ENCODE data around the gene ZNF438.
"Not testable (repeated sequence)": the region's sequence is repeated elsewhere in the genome, so short reads cannot be mapped to it uniquely, and the experiment has no call there.

Gene ZNF438

DNA sequence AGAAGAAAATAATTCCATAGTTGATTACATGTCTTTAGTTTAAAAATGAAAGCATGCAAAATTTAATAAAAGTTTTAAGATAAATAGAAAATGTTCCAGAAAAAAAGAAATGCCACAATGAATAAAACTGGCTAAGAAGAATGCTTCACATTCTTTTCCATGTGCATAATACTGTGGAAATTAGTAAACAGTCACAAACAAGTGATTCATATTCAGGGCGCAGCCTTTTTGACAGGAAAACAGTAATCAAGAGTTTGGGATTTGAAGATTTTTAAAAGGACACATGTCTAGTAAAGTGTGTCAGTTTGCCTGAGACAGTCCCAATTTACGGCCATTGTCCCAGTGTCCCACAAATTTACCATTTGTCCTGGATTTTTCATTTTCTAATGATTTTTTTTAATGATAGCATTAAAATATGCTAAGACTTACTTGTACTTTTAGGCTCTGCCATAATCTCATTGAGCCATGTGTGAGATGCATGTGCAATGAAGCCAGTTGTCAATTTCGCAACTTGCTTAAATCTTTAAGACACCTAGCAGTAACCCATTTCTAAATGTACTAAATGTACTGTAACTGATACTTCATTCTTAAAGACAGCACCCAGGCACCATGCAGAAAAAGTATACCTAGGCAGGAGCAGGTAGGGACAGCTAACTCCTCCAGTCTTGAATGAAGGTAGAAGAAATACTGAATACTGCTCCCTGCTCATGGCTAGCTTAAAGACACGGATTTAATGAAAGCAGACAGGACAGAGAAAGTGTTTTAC lies 46.9 kb downstream of the ZNF438 start:
- no peak for DNase-seq

DNA sequence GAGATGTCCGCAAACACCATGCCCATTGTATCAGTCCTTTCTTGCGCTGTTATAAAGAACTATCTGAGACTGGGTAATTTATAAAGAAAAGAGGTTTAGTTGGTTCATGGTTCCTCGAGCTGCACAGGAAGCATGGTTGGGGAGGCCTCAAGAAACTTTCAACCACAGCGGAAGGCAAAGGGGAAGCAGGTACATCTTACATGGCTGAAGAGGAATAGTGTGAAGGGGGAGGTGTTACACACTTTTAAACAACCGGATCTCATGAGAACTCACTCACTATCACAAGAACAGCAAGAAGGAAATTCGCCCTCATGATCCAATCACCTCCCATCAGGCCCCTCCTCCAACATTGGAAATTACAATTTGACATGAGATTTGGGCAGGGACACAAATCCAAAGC lies 48.5 kb downstream of the ZNF438 start:
- not testable (repeated sequence) for DNase-seq

DNA sequence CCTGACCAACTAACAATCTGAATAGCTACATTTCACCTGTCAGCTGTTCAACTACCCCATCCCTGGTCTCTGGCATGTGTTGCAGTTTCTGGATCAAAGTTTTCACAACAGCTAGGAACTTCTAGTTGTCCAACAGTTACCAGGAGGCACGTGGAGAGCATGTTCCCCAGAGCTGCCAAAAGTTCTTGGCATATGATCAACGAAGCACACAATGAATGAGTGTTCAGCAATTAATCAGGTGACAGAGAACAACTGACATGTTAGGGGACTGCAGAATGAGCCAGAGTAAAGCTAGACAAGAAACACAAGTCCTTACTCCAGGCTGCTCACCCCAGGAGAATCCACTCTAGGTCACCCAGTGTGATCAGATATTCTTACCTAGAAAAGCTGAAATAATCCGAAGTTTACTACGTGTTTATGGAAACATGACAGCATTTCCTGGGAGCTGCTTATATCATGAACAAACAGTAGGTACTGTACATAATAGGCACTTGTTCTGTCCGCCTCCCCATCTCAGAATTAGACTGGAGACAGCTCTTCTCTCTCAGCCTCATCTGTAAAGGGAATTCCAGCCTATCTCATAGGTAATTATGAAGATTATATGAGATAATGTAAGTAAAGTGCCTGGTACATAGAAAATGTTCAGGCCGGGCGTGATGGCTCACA lies 50.6 kb downstream of the ZNF438 start:
- DNase-seq, result no peak

- DNase-seq, result no peak
Observed at GRCh38 chr10:30979956-30980355, 51.7 kb downstream of the ZNF438 start.

GRCh38 chr10:30978843-30979242 lies 52.8 kb downstream of the ZNF438 start:
- no peak for DNase-seq

DNA sequence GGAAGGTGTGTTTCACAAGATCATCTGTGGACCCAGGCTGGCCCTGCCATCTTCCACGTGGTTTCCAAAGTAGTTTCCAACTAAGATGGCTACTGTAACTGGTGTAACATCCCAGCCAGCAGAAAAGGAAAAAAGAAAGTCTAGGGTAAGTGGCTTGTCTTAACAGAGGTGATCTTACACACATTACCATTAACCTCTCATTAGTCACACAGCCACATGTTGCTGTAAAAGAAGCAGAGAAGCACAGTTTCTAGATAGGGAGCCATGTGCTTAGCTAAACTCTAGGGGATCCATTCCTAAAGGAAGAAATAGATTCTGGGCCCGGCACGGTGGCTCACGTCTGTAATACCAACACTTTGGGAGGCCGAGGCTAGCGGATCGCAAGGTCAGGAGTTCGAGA lies 54.3 kb downstream of the ZNF438 start:
- DNase-seq, result no peak

GRCh38 chr10:30974773-30975415 lies 56.8 kb downstream of the ZNF438 start:
- DNase-seq, result no peak

- DNase-seq, result no peak
Observed at GRCh38 chr10:30974355-30974754, 57.3 kb downstream of the ZNF438 start.

- no peak for DNase-seq
Observed at GRCh38 chr10:30973737-30974136, 57.9 kb downstream of the ZNF438 start.

GRCh38 chr10:30970760-30971460 lies 60.8 kb downstream of the ZNF438 start:
- DNase-seq, result no peak

- DNase-seq, result no peak
Observed at GRCh38 chr10:30968711-30969110, 63.0 kb downstream of the ZNF438 start.

DNA sequence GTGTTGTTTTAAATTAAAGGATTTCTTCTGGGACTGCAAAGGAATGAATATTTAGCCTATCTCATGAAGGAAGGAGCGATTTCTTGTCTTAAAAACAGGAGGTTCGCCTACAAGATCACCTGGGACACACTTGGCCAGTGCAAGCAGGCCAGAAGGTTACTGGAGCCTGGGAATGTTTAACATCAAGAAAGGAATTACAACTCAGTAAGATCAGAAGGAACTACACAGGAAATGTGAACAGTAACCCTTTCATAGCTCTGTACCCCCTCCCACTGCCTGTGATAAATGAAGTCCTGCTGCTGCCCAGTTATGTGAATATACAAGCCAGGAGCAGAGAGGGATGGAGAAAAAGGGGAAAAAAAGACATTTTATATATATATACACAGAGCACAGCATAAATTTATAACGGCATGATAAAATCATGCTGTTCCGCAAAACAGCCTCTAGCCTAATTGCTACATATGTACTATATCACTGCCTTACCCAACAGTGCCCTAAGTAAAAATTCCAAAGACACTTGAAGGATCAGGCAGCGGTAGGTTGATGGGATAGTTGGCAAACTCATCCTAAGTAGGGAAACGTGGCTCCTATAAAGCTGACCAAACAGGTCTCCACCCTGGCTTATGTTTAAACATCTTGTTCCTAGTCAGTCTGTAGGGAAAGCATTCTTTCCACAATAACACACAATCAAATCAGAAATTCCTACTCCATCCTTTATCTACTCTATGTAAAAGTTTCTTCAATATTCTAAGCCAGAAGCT lies 63.8 kb downstream of the ZNF438 start:
- DNase-seq, result no peak

DNA sequence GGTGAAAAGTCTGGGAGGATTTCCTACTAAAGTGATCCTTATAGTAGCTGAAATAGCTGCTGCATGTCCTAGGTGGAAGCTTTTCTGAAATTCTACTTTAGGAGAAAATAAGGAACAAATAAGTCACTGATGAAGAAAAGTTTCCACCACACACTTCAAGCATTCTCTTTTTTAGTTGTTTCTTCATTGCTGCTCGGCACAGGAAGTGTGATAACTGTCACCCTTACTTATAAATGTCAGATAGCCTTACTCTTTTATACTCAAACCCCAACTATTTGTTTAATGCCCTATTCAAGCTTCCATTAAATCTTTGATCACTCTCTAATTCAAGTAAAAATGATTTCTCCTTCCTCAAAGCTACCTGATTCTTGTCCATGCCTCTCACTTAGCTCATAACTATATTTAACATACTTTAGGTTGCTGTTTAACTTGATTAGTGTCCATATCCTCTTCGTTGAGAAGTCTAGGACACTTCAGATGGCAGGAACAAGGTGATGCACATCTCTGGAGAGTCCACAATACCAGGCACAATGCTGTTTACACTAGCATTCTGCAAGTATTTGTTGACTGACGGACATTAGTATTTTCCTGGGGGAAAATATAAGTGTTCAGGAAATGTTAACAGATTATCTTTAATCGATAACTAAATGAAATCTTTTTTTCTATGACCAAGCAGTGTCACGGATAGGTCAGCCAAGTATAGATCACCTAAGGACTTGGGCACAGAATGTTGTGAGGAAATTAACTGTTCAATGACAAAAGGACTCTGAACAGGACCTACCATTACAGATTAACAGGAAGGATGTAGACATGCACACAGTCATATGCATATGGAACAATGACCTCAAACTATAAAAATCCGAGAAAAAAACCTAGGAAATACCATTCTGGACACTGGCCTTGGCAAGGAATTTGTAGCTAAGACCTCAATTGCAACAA lies 67.4 kb downstream of the ZNF438 start:
- DNase-seq, result no peak

DNA sequence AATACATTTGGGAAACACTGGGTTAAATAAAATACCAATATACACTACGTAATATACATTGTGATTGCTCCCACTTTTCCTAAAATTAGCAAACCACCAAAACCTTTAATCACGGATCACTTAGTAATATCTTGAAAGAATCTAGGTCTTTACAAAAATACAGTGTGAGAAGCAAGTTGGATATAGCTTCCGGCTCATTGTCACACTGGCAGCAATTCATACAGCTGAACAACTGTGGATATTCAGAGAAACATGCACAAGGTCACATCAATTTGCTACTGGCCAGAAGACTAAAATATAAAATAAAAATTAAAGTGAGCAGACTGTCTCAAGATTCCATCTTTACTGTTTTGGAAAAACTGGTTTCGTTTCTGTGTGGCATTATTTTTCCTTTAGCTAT lies 69.1 kb downstream of the ZNF438 start:
- DNase-seq, result no peak

- no peak for DNase-seq
Observed at GRCh38 chr10:30959836-30960210, 71.8 kb downstream of the ZNF438 start.

GRCh38 chr10:30949218-30949617 lies 82.4 kb downstream of the ZNF438 start:
- not testable (repeated sequence) for DNase-seq

- DNase-seq, result no peak
Observed at GRCh38 chr10:30944005-30944404, 87.7 kb downstream of the ZNF438 start.

DNA sequence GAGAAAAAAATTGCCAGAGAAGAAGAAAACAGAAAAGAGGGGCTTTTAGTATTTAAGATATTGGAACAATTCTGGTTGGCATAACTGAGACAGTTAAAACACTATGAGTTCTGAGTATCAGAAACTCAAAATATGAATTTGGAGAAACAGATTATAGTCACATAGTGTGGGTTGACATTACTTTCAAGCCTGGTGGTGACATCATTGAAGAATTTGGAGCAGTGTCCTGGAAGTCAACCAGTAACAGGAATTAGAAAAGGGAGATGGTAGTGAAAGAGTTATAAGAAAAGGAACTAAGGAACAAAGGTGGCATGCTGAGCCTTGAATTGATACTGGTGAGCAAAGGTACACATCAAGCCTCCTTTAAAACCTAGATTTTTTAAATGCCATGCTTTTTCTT lies 88.2 kb downstream of the ZNF438 start:
- DNase-seq, result no peak

GRCh38 chr10:30940256-30940655 lies 91.4 kb downstream of the ZNF438 start:
- DNase-seq, result no peak

DNA sequence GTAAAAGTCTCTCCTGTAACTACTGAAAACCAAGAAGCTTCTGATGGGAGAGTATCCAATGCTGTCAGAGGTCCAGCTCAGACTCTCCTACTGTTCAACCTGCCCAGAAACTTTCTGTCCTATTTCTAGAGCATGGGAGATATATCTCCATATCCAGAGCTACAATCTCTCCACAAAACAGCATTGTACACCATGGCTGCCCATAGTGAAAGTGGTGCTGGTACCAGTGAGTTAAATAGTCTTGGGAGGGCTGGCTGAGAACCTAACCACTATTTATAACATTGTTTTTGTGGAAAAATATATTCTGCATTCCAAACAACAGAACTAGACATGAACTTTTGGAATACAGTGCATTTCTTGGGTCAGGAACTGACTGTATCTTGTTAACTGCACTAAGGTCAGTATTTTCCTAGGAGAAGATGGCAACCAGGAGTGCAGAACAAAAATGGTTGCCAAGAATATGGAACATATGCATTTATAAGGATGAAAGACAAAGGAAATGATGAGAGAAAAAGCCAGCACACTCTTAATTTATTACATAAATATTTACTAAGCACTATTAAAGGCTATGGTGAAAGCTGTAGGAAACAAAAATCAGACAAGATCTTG lies 91.9 kb downstream of the ZNF438 start:
- no peak for DNase-seq

GRCh38 chr10:30935078-30935477 lies 96.6 kb downstream of the ZNF438 start:
- no peak for DNase-seq
